Measurements from ENCODE around the gene ANKMY1.

ANKMY1 gene

DNA sequence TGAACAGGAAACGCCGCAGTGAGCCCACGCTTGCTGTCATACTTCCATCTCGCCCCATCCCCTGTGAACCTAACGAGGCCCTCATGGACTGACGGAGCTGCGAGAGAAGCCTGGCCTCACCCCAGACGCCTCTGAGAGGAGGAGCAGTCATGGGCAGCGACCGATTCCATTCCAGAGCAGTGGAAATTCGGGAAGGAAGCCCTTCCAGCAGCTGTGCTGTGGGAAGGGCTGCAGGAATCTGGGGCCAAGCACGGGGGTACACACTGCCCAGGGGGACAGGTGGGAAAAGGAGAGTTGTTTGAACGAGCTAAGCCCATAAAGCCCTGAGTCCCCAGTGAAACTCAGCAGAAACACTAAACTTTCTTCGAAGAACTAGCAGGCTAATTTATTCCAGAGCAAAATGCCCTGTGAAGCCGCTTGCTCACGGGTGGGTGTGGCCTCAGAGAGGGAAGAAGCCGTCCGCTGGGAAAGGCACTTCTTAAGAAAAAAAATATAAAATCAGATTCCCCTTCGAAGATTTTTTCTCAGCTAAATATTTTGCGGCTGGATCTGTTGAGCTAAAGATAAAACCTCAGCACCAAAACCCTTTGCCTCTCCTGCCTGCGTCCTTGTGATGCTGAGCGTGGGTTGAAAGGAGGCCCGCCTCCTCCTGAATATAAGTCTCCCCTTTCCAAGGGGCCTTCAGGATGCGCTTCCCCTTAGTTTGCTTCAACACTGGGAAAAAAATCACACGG, 38.2 kb downstream of the ANKMY1 start:
- DNase-seq = no peak

DNA sequence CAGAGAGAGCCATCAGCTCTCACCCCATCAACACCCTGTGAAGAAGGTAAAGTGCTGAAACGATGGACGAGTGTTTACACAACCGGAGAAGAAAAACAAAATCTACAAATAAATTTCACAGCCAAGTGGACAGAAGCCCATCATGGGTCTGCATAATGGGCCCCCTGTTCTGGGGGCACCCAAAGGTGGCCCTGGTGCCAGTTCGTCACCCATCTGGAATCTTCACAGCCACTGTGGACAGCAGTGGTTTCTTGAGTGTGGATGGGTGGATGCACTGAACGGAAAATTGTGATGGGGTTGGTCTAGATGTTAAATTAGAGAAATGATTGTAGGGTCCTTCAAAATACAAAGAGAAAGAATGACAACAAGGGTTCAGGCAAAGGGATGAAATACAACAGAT, 38.8 kb downstream of the ANKMY1 start:
- DNase-seq = no peak

DNA sequence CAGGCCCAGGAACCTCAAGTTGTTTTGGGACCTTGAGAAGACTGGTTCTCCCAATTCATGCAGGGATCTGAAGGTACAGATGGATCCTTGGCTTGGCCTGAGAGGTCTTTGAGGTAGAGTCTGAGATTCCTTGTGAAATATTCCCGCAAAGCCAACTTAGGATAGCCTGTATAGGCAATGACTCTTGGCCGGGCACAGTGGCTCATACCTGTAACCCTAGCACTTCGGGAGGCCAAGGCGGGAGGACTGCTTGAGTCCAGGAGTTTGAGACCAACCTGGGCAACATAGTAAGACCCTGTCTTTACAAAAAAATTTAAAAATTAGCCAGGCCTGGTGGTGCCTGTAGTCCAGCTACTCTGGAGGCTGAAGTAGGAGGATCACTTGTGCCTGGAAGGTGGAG, 40.4 kb downstream of the ANKMY1 start:
- no peak for DNase-seq

DNA sequence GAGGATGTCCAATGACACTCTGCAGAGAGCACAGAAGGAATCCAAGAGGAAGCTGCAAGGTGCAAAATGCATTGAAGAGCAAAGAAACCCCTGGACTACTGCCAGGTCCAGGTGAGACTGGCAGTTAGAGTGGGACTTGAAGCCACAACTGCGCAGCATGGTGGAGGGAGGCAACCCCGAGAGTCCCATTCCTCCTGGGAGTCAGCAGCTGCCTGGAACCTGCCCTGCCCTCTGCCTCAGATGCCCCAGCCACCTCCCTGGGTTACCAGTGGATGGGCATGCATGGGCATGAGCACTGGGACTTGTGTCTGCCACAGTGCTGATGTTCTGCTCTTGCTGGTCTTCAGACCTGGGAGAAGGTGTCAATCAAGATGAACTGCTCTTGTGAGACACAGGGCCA, 43.2 kb downstream of the ANKMY1 start:
- no peak for DNase-seq

DNA sequence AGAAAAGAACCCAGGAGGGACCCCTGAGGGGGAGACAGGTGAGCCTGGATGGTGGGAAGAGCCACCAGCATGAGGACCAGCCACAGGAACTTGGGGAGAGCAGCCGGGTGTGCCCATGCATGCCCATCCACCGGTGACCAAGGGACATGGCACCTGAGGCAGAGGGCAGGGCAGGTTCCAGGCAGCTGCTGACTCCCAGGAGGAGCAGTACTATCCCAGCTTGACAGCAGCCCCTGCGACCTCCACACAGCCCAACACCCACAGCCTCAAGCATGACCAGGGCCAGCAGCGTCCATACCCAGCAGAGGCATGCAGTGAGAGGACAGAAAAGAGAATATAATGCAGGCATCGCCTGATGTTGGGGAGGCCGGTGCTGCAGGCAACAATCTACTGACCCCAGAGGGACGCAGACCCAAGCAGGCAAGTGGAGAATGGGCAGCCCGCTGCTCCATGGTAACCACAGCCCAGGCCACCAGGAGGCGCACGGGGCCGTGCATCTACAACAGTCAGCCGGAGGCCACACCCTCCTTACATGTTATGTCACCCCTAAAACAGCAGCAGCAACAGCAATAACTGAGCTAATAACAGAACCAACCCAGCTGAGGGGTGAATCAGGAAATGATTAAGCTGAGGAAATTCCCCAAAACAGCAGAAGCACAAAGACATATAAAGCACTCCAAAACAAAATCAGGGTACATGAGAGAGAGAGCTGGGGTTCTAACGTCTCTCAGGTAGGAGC, 44.1 kb downstream of the ANKMY1 start:
- DNase-seq = peak; percentile 91

DNA sequence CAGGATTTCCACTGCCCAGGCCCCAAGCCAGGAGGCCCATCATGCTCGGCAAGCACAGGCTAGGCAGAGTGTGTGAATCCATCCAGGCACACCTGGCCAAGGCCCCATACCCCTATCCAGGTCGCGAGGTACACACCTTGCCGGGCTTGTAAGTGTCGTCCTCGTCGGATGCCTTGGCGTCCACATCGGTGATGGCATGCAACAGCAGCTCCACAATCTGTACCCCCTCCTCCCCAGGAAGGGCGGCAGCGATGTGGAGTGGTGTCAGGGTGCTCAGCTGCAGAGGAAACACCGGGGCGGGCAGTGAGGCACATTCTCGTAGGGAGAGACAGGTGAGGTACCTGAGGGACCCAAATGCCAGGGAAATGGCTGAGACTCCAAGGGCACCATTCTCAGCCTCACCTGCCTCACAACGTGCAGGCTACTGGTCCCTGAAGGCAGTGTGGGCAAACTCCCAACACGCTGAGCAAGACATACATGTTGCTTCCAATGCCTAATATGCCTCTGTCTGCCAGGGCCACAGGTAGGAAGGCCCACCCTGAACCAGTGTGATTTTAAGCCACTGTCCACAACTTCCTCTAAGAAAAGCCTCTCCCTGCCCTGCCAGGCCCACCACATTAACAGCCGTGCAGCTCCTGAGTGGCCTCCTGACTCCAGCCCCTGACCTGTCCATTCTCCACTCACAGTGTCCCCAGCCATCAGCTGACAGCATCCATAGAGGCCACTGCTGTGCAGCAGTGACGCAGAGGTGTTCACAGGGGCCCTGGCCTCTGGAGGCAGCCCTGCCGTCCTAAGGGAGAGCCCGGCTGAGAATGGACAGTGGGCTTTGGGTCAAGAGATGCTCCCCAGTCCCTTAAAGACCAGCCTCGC, 44.9 kb downstream of the ANKMY1 start:
- no peak for DNase-seq

DNA sequence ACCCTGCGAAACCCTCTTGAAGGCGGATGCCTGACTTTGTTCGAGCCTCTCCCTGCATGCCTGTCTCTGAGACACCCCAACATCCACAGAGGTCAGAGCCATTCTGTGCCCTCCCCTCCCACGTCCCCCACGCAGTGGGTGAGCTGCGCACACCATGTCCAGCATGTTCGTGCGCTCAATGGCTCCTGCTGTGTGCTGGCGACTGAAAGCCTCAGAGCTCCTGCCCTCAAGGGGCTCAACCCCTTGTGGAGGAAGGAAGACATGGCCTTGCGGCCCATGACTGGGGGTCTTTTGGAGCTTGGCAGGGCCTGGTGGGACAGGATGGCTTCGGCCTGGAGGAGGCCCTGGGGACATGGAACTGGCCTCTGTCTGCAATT, 45.7 kb downstream of the ANKMY1 start:
- no peak for DNase-seq

DNA sequence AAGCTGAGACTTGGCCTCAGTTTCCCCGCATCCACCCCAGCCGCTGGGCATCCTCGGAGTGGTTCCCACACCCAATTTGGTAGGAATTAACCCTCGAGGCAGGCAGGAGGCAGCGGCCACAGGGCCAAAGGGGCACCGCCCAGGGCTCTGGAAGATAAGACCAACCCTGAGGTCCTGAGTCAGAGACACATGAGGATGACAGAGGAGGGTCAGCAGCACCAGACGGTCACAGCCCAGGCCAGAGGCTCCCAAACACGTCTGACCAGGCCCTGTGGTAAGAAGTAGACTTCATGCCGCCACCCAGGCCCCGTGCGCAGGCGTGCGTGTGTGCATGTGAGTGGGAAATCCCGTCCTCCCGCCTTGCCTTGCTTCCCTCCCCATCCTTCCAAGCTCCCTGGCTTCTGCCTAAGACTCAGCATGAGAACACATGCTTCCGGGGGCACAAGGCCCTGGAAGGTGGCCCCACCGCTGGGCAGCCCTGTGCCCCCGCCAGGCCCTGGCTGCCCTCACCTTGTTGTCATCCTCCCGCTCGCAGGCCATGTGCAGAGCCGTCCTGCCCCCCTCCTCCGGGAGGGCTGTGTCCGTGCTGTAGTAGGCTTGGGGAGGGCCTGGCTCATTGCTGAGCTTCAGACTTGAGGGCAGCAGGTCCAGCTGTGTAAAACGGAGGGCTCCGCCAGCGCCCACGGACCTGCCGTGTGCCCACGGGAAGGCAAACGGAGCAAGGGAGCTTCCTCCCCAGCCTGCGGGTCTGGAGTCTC, 46.3 kb downstream of the ANKMY1 start:
- no peak for DNase-seq

DNA sequence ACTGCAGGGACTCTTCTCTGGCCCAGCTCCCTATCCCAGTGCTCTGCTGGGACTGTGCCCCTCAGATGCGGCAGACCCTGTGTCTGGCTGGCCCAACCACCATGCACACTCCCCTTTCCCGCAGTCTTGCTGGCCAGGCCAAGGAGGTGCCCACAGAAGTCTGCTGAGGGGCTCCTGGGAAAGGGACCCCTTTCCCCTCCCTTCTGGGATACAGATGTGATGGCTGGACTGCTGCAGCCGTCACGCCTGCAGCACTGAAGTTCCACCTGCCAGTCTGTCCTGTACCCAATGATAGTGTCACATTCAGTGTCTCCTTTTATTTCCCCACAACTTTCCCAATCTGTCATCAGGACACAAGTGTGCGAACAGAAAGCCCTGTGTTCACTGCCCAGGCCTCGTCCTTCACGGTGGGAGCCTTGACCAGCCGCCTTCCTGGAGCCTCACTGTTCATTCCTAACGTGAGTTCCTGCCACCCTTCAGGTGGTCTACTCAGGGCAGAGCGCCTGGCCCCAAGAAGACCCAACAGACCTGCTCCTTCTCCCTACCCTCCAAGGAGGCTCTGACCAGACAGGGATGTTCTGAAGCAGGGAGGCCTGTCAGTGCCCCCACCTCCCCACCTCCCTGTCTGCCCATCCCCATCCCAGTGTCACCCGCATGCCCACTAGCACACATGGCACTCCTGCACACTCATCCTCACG, 47.1 kb downstream of the ANKMY1 start:
- no peak for DNase-seq

DNA sequence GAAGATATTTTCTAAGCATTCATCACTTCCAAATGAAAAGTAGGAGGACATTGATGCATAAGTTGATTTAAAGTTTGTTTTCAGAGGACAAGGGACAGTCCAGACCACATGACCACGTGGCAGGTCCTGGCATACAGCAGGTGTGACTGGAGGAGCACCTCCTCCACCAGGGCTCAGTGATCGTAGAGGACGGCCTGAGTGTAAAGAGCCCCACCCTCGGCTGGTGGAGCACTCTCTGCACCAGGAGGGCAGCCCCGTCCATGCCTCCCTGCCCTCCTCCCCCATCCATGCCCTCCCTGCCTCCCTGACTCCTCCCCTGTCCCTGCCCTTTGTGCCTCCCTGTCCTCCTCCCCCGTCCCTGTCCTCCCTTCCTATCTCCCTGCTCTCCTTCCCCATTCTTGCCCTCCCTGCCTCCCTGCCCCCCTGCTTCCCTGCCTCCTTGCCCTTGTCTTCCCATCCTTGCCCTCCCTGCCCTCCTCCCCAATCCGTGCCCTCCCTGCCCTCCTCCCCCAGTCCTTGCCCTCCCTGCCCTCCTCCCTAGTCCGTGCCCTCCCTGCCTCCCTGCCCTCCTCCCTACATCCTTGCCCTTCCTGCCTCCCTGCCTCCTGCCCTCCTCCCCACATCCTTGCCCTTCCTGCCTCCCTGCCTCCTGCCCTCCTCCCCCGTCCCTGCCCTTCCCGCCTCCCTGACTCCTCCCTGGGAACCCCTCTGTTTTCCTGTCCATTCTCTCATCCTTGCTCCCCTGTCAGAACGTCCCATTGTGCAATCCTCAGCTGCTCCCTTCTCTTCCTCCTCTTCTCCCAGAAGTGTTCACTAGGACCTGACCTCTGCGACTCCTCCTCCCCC, 47.9 kb downstream of the ANKMY1 start:
- no peak for DNase-seq

DNA sequence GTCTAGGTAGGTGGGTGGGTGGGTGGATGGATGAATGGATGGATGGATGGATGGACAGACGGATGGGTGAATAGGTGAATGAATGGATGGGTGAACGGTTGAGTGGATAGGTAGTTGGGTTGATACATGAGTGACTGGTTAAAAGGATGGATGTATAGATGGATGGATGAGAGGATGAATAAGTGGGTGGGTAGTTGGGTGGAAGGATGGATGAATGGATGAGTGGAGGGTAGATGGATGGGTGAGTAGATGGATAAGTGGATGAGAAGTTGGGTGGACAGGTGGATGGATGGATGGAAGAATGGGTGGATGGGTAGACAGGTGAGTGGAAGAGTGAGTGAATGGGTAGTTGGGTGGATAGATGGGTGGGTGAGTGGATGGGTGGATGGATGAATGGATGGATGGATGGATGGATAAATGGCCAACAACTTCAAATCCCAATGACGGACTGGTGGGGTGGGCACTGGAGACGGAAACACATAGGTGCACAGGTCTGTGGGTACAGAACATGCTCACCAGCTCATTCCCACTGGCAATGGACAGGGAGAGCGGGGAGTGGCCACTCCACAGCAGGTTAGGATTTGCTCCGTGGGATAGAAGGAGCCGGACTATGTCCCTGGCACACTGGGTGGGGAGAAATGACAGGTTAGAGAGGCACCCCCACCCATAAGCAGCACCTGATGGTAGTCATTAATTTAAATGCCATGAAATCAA, 48.8 kb downstream of the ANKMY1 start:
- DNase-seq = no peak

DNA sequence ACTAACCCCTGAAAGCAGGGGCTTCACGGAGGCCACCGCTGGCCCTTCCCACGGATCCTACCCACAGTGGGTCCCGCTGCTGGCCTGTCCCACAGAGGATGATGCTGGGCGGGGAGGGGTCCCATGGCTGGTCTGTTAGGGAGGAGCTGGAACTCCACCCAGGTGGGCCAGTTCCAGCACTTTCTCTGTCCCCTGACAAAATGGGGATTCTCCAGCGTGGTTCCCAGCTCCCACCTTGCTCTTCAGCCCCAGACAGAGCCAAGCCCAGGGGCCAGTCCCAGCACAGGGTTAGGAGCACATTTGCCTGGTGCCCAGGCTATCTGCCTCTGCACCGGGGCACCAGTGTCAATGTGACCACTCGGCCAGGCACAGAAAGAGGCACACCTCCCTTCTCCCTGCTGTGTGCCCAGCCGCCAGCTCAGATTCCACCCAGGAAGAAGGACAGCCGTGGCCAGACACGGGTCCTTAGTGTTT, 50.0 kb downstream of the ANKMY1 start:
- no peak for DNase-seq

DNA sequence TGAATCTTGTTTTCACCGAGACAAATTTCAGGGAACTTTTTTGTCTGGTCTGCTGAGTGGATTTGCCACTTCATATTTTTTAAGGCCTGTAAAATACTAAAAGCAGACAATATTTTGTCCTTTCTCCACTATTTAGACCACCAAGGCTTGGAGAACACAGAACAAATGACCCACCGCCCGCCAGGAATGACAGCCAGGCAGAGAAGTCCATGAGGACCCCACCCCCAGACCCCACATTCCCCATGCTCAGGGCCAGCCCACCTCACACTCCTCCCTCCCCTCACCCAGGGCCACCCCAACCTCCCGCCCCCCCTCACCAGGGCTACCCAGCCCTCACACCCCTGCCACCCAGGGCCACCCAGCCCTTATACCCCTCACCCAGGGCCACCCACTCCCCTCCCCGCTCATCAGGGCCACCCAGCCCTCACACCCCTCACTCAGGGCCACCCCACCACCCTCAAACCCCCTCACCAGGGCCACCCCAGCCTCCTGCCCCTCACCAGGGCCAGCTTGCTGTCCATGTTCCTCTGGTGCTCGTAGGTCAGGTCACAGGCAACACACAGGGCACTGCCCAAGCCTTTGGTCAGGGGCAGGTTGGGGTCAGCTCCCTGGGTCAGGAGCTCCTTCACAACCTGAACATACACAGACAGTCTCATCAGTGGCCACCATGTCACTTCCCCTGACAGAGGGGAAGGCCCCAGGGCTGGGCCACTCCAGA, 50.6 kb downstream of the ANKMY1 start:
- no peak for DNase-seq

DNA sequence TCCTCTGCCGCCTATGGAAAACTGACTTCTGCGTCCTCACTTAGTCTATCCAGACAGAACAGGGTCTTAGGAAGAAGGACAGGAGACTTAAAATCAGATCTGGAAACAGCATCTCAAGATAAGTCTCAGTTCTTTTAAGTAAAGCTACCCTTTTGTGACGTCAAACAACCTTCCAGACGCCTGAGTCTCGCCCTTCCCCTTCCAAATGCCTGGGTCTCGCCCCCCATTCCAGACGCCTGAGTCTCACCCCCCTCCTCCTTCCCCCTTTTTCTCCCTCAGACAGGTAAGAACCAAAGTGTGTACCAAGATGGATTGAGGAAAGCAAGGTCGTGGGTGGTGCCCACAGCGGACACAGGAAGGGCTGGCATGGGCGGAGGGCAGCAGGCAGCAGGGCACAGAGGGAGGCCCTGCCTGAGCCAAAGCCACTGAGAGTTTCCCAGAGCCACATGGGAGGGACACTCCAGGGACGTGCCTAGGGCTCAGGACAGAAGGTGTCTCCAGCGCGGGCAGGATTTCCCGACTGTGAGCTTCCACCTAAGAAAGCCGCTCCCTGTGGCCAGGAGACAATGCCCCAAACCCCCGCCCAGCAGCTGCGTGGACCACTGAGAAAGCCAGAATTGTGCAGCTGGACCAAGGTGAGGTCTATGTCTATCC, 51.3 kb downstream of the ANKMY1 start:
- DNase-seq = no peak

DNA sequence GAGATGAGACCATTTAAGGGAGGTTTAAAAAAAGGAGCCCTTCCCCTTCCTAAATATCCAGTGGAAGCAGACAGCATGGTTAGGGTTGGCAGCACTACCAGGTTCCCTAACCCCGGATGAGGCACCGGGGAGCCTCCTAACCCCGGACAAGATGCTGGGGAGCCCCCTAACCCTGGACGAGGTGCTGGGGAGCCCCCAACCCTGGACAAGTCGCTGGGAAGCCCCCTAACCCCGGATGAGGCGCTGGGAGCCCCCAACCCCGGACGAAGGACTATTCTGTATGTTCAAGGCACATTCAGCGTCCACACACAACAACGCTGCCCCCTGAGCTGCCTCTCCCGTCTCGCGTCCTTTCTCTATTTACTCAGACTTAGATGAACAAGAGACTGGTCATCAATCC, 51.9 kb downstream of the ANKMY1 start:
- no peak for DNase-seq

DNA sequence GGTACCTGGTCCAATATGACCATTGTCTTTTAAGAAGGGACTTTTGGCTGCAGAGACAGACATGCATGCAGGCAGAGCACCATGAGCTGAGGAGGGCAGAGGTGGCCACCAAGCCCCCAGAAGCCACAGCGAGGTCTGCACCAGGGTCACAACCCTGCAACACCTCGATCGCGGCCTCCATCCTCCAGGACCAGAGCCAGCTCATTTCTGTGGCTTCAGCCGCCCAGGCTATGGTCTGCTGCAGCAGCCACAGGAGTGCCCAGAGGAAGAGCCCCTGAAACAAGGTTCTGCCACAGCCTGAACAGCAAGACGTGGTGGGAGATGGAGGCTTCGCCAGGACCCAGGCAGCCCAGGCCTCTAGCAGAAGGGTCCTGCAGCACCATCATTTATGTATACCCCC, 53.9 kb downstream of the ANKMY1 start:
- DNase-seq = no peak

DNA sequence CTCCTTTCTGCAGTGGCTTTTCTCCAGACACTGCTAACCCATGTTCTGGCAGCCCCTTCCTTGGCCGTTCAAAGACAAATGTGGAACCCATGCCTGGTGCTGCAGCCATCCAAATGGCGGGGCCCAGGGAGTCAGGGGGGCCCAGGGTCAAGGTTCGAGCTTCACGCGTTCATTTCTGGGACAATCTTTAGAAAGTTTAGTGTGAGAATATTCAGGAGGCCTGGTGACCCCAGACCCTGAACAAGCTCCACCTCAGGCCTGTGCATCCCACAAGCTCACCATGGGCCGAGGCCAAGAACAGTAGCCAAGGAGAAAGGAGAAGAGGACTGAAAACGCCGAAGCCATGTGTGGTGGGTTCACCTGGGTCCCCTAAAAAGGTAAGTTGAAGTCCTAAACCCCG, 54.4 kb downstream of the ANKMY1 start:
- DNase-seq = no peak

DNA sequence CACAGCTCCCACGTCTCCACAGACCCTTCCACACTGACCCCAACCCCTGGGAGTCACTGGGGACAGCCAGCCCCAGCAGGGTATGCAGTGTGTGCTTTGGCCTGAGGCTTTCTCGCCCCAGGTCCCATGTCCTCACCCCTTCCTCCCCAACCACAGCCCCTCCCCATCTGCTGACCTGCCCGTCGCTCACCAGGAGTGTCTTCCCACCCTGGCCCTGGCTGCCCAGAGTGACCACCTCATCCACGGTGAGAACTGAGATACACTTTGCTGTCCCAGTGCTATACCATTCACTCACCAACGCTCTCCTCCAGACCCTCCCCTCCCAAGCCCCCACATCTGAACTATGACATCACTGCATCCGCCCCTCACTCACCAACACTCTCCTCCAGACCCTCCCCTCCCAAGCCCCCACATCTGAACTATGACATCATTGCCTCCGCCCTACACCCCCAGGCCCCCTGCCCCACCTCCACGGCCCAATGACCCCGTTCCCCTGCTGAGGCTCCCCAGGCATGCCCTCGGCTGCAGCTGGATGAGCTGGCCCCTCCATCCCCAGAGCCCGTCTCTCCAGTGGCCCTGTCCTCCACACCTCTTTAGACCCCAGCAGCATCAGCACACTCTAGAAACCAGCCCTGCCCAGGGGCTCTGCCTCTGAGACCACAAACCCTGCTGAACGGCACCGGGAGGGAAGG, 55.2 kb downstream of the ANKMY1 start:
- no peak for DNase-seq

DNA sequence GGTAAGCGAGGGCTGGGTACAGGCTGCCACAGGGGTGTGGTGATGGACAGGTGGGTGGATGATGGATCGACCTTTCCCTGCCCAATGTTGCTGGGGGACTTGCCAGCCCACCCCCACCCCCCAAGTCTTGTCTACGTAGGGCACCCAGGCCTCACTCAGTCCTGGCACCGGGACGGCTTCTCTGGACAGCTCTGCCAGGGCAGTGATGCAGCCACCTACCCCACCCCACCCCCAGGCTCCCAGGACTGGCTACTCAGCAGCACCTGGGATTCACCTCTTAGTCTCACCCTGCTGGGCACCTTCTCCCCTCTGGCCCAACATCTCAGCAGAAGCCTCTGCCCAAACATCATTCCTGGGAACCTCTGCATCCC, 55.7 kb downstream of the ANKMY1 start:
- no peak for DNase-seq
